Measurements from ENCODE around the gene SDK1. TPM values are rescaled to one million over a fixed set of nuclear protein-coding genes. Genes with fewer than 3 reads are reported as not detected.

Gene SDK1
- total RNA-seq, 1 donor from 2014 or later = 37.6 TPM

DNA sequence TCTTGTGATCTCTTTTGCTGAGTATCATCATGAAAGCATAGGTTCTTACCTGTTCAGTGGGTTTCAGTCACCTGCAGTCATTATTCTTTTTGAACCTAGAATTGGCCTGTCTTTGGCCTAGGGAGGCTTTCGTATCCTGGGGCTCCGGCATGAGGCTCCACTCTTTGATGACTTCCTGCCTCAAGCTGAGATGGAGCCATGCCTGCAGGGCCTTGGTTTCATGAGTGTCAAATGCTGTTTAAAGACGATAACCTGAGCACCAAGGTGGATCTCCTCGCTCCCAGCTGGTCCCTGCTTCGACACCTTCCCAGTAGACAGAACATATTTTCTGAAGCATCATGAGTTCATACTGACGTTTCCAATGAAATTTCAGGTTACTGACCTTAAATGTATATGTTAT lies 783.2 kb downstream of the SDK1 start:
- DNase-seq (ENCODE audit: low spot score, unreplicated experiment) = no peak
- H3K36me3 Mint-ChIP-seq (ENCODE audit: insufficient read depth) = peaks cover 19% of the 10 kb centered on the region
- H3K27me3 Mint-ChIP-seq = no peaks in the 10 kb centered on the region
- no peak overlapping the region for H3K27ac Mint-ChIP-seq
- H3K4me3 Mint-ChIP-seq (ENCODE audit: low read depth) = no peak overlapping the region
- H3K9me3 Mint-ChIP-seq (ENCODE audit: low read depth) = peaks cover 4% of the 10 kb centered on the region
- TF ChIP-seq CTCF (IDR thresholded peaks at IDR 0.05; ENCODE audit: unreplicated experiment) = no peak
- no peaks in the 10 kb centered on the region for H3K4me1 Mint-ChIP-seq (ENCODE audit: low read depth)

GRCh38 chr7:4085937-4086691 lies 785.1 kb downstream of the SDK1 start:
- no peak for DNase-seq (ENCODE audit: low spot score, unreplicated experiment)
- Mint-ChIP-seq H3K4me1 (ENCODE audit: low read depth) (no peaks in the 10 kb centered on the region), H3K4me3 (ENCODE audit: low read depth) (no peak overlapping the region), H3K36me3 (ENCODE audit: insufficient read depth) (peaks cover 30% of the 10 kb centered on the region), H3K9me3 (ENCODE audit: low read depth) (peaks cover 19% of the 10 kb centered on the region), H3K27me3 (no peaks in the 10 kb centered on the region), H3K27ac (no peak overlapping the region)
- TF ChIP-seq CTCF (IDR thresholded peaks at IDR 0.05; ENCODE audit: unreplicated experiment) = no peak

DNA sequence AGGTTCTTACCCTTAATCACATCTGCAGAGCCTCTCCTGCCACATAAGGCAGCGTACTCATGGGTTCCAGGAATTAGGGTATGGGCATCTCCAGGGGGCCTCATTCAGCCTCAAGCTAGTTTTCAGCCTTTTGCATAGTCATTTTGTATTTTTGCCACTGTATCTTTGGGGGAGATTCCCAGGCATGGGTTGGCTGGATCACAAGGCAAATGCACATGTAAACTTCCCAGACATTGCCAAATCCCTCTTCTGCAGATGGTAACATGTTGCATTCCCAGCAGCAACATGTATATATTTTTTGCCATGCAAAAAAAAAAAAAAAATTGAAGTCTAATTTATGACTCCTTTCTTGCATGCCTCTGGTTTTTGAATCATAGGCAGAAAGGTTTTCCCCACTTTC lies 785.7 kb downstream of the SDK1 start:
- H3K4me1 Mint-ChIP-seq (ENCODE audit: low read depth) = no peaks in the 10 kb centered on the region
- peaks cover 19% of the 10 kb centered on the region for H3K9me3 Mint-ChIP-seq (ENCODE audit: low read depth)
- H3K4me3 Mint-ChIP-seq (ENCODE audit: low read depth) = no peak overlapping the region
- DNase-seq (ENCODE audit: low spot score, unreplicated experiment) = no peak
- H3K27me3 Mint-ChIP-seq = no peaks in the 10 kb centered on the region
- no peak overlapping the region for H3K27ac Mint-ChIP-seq
- peaks cover 31% of the 10 kb centered on the region for H3K36me3 Mint-ChIP-seq (ENCODE audit: insufficient read depth)
- no peak for TF ChIP-seq CTCF (IDR thresholded peaks at IDR 0.05; ENCODE audit: unreplicated experiment)

GRCh38 chr7:4091767-4092166 lies 790.7 kb downstream of the SDK1 start:
- no peak for DNase-seq (ENCODE audit: low spot score, unreplicated experiment)
- H3K4me3 Mint-ChIP-seq (ENCODE audit: low read depth) = no peak overlapping the region
- no peak for TF ChIP-seq CTCF (IDR thresholded peaks at IDR 0.05; ENCODE audit: unreplicated experiment)
- H3K9me3 Mint-ChIP-seq (ENCODE audit: low read depth) = peaks cover 19% of the 10 kb centered on the region
- H3K27ac Mint-ChIP-seq = no peak overlapping the region
- H3K4me1 Mint-ChIP-seq (ENCODE audit: low read depth) = no peaks in the 10 kb centered on the region
- peaks cover 29% of the 10 kb centered on the region for H3K36me3 Mint-ChIP-seq (ENCODE audit: insufficient read depth)
- H3K27me3 Mint-ChIP-seq = no peaks in the 10 kb centered on the region

- Mint-ChIP-seq H3K27me3 (no peaks in the 10 kb centered on the region), H3K27ac (no peak overlapping the region), H3K4me3 (ENCODE audit: low read depth) (no peak overlapping the region), H3K4me1 (ENCODE audit: low read depth) (no peaks in the 10 kb centered on the region), H3K36me3 (ENCODE audit: insufficient read depth) (peaks cover 27% of the 10 kb centered on the region), H3K9me3 (ENCODE audit: low read depth) (peaks cover 19% of the 10 kb centered on the region)
- DNase-seq (ENCODE audit: low spot score, unreplicated experiment) = no peak
- TF ChIP-seq CTCF (IDR thresholded peaks at IDR 0.05; ENCODE audit: unreplicated experiment) = no peak
These were observed 792.0 kb downstream of the SDK1 start for GRCh38 chr7:4093035-4093434.
